Transverse colon (tissue), 4 donors: ENCODE measurements around the gene SF3B3. TPM values are rescaled to one million over a fixed set of nuclear protein-coding genes. Genes with fewer than 3 reads are reported as not detected.
"Not testable (repeated sequence)": the region's sequence is repeated elsewhere in the genome, so short reads cannot be mapped to it uniquely, and the experiment has no call there.

ENCODE experiments used
- DNase-seq: peaks from one replicate; pipeline ENCODE4 v3.0.0-alpha.2; 2019
- H3K27ac ChIP-seq, 4 donors: fragments of 200-600 bp; sonication (generic); 2 replicates each; pipeline ENCODE4 v1.5.1; 2016 to 2018; ENCODE audit warnings: inconsistent platforms in 4 of 4
- H3K27me3 ChIP-seq: fragments of 200-600 bp; sonication (generic); 2 replicates; pipeline ENCODE4 v1.5.1; 2017; ENCODE audit warnings: inconsistent platforms
- H3K36me3 ChIP-seq, 4 donors: fragments of 200-600 bp; sonication (generic); 2 replicates each; pipeline ENCODE4 v1.5.1; 2017 to 2019; ENCODE audit warnings: inconsistent platforms in 4 of 4
- H3K4me1 ChIP-seq, 4 donors: fragments of 200-600 bp; sonication (generic); 2 replicates each; pipeline ENCODE4 v1.5.1; 2017 to 2020; ENCODE audit warnings: inconsistent platforms in 4 of 4
- H3K4me3 ChIP-seq, 4 donors: fragments of 200-600 bp; sonication (generic); 1 replicate in 1 of 4; 2 replicates in 3 of 4; pipeline versions ENCODE4 v1.5.1 to v1.6.1; 2017 to 2019; ENCODE audit warnings: inconsistent platforms in 4 of 4
- H3K9me3 ChIP-seq, 2 donors: fragments of 200-600 bp; sonication (generic); 2 replicates each; pipeline ENCODE4 v1.5.1; 2017 to 2019; ENCODE audit warnings: inconsistent platforms in 2 of 2
- CTCF ChIP-seq, 5 experiments: fragments of 200-600 bp in 3 of 5; fragments of 450-650 bp in 2 of 5; sonication (generic) in 3 of 5; IDR thresholded peaks; 1 replicate in 2 of 5; 2 replicates in 3 of 5; pipeline ENCODE4 v1.5.1; 2016 to 2017; ENCODE audit warnings: antibody characterized with exemption in 5 of 5, inconsistent platforms in 3 of 5, mild to moderate bottlenecking in 2 of 5, moderate library complexity in 1 of 5
- EP300 ChIP-seq: sonication (generic); formaldehyde crosslinking; IDR thresholded peaks from one replicate; pipeline ENCODE4 v1.6.1; 2017; ENCODE audit warnings: antibody characterized with exemption, low read depth
- POLR2A ChIP-seq: fragments of 450-650 bp; IDR thresholded peaks from one replicate; pipeline ENCODE4 v1.6.1; 2016; ENCODE audit warnings: antibody characterized with exemption, mild to moderate bottlenecking, moderate library complexity
- POLR2AphosphoS5 ChIP-seq, 3 donors: sonication (generic); formaldehyde crosslinking; IDR thresholded peaks; one replicate each; pipeline ENCODE4 v1.6.1; 2016; ENCODE audit warnings: antibody characterized with exemption in 3 of 3
- WGBS, 2 donors: methylation state at CpG; one replicate each; pipeline ENCODE4 v1.1.5; 2018; ENCODE audit warnings: low coverage in 1 of 2; 5-methylcytosine and 5-hydroxymethylcytosine counted together
- in situ Hi-C, 4 donors: fragments of 200-750 bp; cut with MboI; loops; one replicate each; pipeline versions ENCODE4 v1.15.0 to v1.15.1; 2017; ENCODE audit warnings: low sequenced_read_pairs in 3 of 4, low pct_ligation_motif_present in 1 of 4, low pct_unique_long_range_greater_than_20kb in 1 of 4
- intact Hi-C: fragments of 100-400 bp; cut with DNase I; formaldehyde crosslinking; loops from one replicate; pipeline ENCODE4 v1.15.1; 2023; ENCODE audit warnings: low total_unique reads
- small RNA-seq, 4 donors: library from RNA; depleted of rRNA; stranded (forward); fragments of <200 nt; gene quantifications; one replicate each; pipeline ENCODE3, GENCODE V24; 2016
- total RNA-seq, 4 donors: library from RNA; depleted of rRNA; stranded (reverse); fragments of >200 nt; gene quantifications; one replicate each; pipeline ENCODE4 v1.1.0, GENCODE V29; 2016

Gene SF3B3
- total RNA-seq, 4 donors from 2014 or later, result 59.5 to 135 (median 72.8) TPM

- H3K4me1 ChIP-seq, result peaks cover 4 to 38% (median 16%) of the 10 kb centered on the region in 4 donors
- no peak for DNase-seq
- no peaks in the 10 kb centered on the region for H3K36me3 ChIP-seq
- intact Hi-C loops (no loop called here), in situ Hi-C loops (no loop called here)
- TF ChIP-seq EP300 (no peak), POLR2AphosphoS5 (IDR thresholded peaks at IDR 0.05) (no peak), CTCF (IDR thresholded peaks at IDR 0.05) (no peak), POLR2A (no peak)
- H3K27ac ChIP-seq, result no peak overlapping the region
- no peaks in the 10 kb centered on the region for H3K27me3 ChIP-seq
- no peak overlapping the region for H3K4me3 ChIP-seq
- no peaks in the 10 kb centered on the region for H3K9me3 ChIP-seq
- 60 to 84% methylated on average over 1 to 8 of the region's 8 CpGs for WGBS, 2 donors
Measured at GRCh38 chr16:70612931-70613330, 89.3 kb downstream of the SF3B3 start.

DNA sequence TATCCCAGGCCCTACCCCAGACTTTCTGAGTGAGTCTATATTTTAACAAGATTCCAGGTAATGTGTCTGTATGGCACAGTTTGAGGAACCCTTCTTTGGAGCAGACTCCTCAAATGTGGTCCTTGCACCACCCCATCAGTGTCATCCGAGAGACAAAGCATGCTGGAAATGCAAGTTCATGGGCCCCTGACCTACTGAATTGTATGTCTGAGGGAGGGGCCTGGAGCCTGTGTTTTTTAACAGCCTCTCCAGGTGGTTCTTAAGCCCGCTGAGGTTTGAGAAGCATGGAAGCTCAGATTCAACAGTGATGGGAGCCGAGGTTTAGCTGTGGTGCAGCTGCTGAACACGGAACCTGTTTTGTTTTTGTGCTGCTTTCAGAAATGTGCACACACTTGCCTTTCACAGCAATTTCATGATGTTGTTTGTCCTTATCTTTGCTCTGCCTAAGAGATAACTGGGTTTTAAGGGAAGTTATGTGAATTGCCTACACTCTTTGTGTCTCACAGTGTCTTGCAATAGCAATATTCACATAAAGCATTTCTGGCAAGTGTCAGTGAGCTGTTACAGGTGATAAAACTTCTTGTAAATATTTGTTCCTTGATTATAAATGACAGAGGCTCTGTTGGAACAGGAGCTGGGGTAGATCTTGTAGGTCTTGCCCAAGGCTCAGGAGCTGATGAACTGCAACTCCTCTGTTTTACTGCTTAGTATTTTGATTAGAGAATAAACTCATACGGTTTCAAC, 90.8 kb downstream of the SF3B3 start:
- Histone ChIP-seq H3K4me1 (peaks cover 4 to 38% (median 16%) of the 10 kb centered on the region in 4 donors), H3K36me3 (no peaks in the 10 kb centered on the region), H3K9me3 (no peaks in the 10 kb centered on the region), H3K27ac (peak overlapping the region; percentile 7 to 57 (median 28)), H3K4me3 (no peak overlapping the region), H3K27me3 (no peaks in the 10 kb centered on the region)
- TF ChIP-seq EP300 (no peak), CTCF (IDR thresholded peaks at IDR 0.05) (no peak), POLR2AphosphoS5 (IDR thresholded peaks at IDR 0.05) (no peak), POLR2A (no peak)
- no peak for DNase-seq
- in situ Hi-C loops, result no loop called here
- WGBS, 2 donors, result 44% methylated on average over 5 of the region's 5 CpGs; no CpG with 5 or more reads in 1 of the 2 donors
- intact Hi-C loops, result no loop called here

DNA sequence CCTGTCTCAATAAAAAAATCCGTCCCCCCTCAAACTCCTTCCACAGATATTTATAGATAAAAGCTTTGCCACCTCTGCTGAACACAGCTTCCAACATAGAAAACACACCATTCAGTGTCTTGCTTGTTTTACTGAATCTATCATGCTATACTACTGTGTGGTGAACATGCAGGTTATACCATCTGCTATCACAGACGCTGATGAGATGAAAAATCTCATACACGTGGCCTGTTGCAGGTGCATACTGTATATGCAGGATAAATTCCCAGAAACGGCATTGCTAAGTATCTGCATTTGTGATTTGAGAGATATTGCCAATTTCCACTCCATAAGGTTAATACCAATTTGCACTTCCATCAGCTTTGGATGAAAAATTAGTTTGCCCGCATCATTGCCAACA, 92.3 kb downstream of the SF3B3 start:
- TF ChIP-seq EP300 (no peak), POLR2A (no peak), POLR2AphosphoS5 (IDR thresholded peaks at IDR 0.05) (no peak), CTCF (IDR thresholded peaks at IDR 0.05) (no peak)
- H3K4me3 ChIP-seq, result no peak overlapping the region
- no peak overlapping the region for H3K27ac ChIP-seq
- intact Hi-C loops, result no loop called here
- WGBS, 2 donors, result 85 to 89% methylated on average over 4 to 5 of the region's 5 CpGs
- H3K27me3 ChIP-seq, result no peaks in the 10 kb centered on the region
- in situ Hi-C loops, result no loop called here
- H3K9me3 ChIP-seq, result no peaks in the 10 kb centered on the region
- H3K4me1 ChIP-seq, result peaks cover 0 to 27% (median 12%) of the 10 kb centered on the region in 4 donors
- DNase-seq, result no peak
- H3K36me3 ChIP-seq, result no peaks in the 10 kb centered on the region

GRCh38 chr16:70621864-70622263, 98.2 kb downstream of the SF3B3 start:
- H3K36me3 ChIP-seq, H3K27me3 ChIP-seq, H3K9me3 ChIP-seq, H3K4me1 ChIP-seq, intact Hi-C loops, H3K4me3 ChIP-seq, H3K27ac ChIP-seq, in situ Hi-C loops, DNase-seq: not testable (repeated sequence)
- 90 to 91% methylated on average over 2 to 3 of the region's 3 CpGs for whole genome bisulfite sequencing, 2 donors

Small RNA genes within 50 kb of the gene (small RNA-seq; reads per million reads assigned to genes)
- gene SNORD111 (97.5 to 580 (median 158) reads per million in 4 donors), gene SNORD111B (364 to 744 (median 493) reads per million in 4 donors)

Other genes starting within 250 kb of the SF3B3 start
- 10 to 100 TPM; 38.5 to 77.5 (median 54.6) TPM for gene AARS1, start 234.3 kb upstream of the SF3B3 start, total RNA-seq
- gene DDX19B, start 224.6 kb upstream of the SF3B3 start, total RNA-seq, result 10 to 100 TPM; 10.5 to 33.7 (median 22.6) TPM
- 100 to 1,000 TPM in 1 of 4 donors, 10 to 100 TPM in 3; 14.9 to 102 (median 19.8) TPM for gene DDX19A, start 176.9 kb upstream of the SF3B3 start, total RNA-seq
- gene ST3GAL2, start 84.7 kb upstream of the SF3B3 start, total RNA-seq, result 10 to 100 TPM in 2 of 4 donors, 1 to 10 TPM in 2; 2.6 to 16.5 (median 8.5) TPM
- 10 to 100 TPM; 38.5 to 62.7 (median 43.1) TPM for gene FCSK, start 69.2 kb upstream of the SF3B3 start, total RNA-seq
- 100 to 1,000 TPM in 1 of 4 donors, 10 to 100 TPM in 3; 55.4 to 200 (median 64.0) TPM for gene COG4, start 262 bp upstream of the SF3B3 start, total RNA-seq
- gene IL34, start 122.7 kb downstream of the SF3B3 start, total RNA-seq, result 1 to 10 TPM in 2 of 4 donors, not detected in 2; 1.1 to 1.4 TPM
- 100 to 1,000 TPM in 1 of 4 donors, 10 to 100 TPM in 3; 13.9 to 149 (median 33.8) TPM for gene MTSS2, start 162.2 kb downstream of the SF3B3 start, total RNA-seq